Stimulated activated CD4-positive, alpha-beta T cell treated with anti-CD3 and anti-CD28 coated beads, TNF-alpha, amount 100 ng/mL, for 4 hours (primary cell): ENCODE data around the gene TAMALIN.

ENCODE experiments used
- DNase-seq, 3 experiments: peaks; one replicate each; pipeline ENCODE4 v3.0.0-alpha.2; 2020; ENCODE audit warnings: low read depth in 3 of 3

The TAMALIN gene

GRCh38 chr12:51984657-51985056, 22.1 kb upstream of the TAMALIN start:
- no peak for DNase-seq

- no peak for DNase-seq
Observed at GRCh38 chr12:51985154-51985835, 21.5 kb upstream of the TAMALIN start.

- DNase-seq: no peak
Observed at GRCh38 chr12:51986834-51987233, 19.9 kb upstream of the TAMALIN start.

- no peak for DNase-seq
Observed at GRCh38 chr12:51992246-51992645, 14.5 kb upstream of the TAMALIN start.

- no peak for DNase-seq
Observed at GRCh38 chr12:51994539-51994820, 12.3 kb upstream of the TAMALIN start.

GRCh38 chr12:51994959-51995358, 11.8 kb upstream of the TAMALIN start:
- DNase-seq: no peak

- no peak for DNase-seq
Observed at GRCh38 chr12:51997136-51997535, 9.6 kb upstream of the TAMALIN start.

GRCh38 chr12:52003016-52003550, 3.7 kb upstream of the TAMALIN start:
- DNase-seq: no peak

GRCh38 chr12:52003591-52003990, 3.2 kb upstream of the TAMALIN start:
- no peak for DNase-seq

GRCh38 chr12:52004042-52004648, 2.6 kb upstream of the TAMALIN start:
- DNase-seq: no peak

GRCh38 chr12:52005218-52005902, 1.4 kb upstream of the TAMALIN start:
- DNase-seq: no peak

GRCh38 chr12:52005903-52006703, 643 bp upstream of the TAMALIN start:
- DNase-seq: no peak

GRCh38 chr12:52007158-52007921, 594 bp downstream of the TAMALIN start:
- DNase-seq: peak in 2 of 3 experiments; percentile 43 to 46

- DNase-seq: no peak
Observed at GRCh38 chr12:52007982-52008510, 1.3 kb downstream of the TAMALIN start.

- no peak for DNase-seq
Observed at GRCh38 chr12:52009081-52009751, 2.5 kb downstream of the TAMALIN start.

- DNase-seq: no peak
Observed at GRCh38 chr12:52010152-52010622, 3.4 kb downstream of the TAMALIN start.

- no peak for DNase-seq
Observed at GRCh38 chr12:52010692-52011601, 4.2 kb downstream of the TAMALIN start.

- DNase-seq: no peak
Observed at GRCh38 chr12:52011602-52012214, 5.0 kb downstream of the TAMALIN start.
